Loucy (cell line): ENCODE results near the gene FGFR2.

ENCODE experiments used
- CTCF ChIP-seq: fragments of 200-600 bp; sonication (generic); conservative IDR thresholded peaks from 2 replicates; pipeline ENCODE4 v1.5.1; 2014; ENCODE audit warnings: mild to moderate bottlenecking, antibody characterized with exemption, low read length
- EZH2phosphoT487 ChIP-seq: fragments of 200-600 bp; IDR thresholded peaks from 2 replicates; pipeline ENCODE4 v1.6.1; 2018; ENCODE audit warnings: antibody characterized with exemption, mild to moderate bottlenecking, moderate library complexity, borderline replicate concordance

GRCh38 chr10:121631365-121632029 is 33.3 kb upstream of the FGFR2 start:
- TF ChIP-seq CTCF: no peak
- TF ChIP-seq EZH2phosphoT487: no peak
